ENCODE measurements around the gene ZNF610.
"Not testable (repeated sequence)": the region's sequence is repeated elsewhere in the genome, so short reads cannot be mapped to it uniquely, and the experiment has no call there.

The ZNF610 gene

GRCh38 chr19:52336117-52336790 is at the start of gene ZNF610:
TSS of gene ZNF610 (plus strand) at chr19:52336243. CDS start at chr19:52349173, 12,930 bp downstream.
- H3K9ac ChIP-seq (ENCODE audit: low read length) = peak within 1 kb of the TSS; percentile 84
- peaks cover 19% of the 10 kb centered on the region for H3K9me3 ChIP-seq (ENCODE audit: low read length)
- peak within 1 kb of the TSS; percentile 64 for H3K27ac ChIP-seq (ENCODE audit: low read depth, low read length)
- no peaks in the 10 kb centered on the region for H3K36me3 ChIP-seq (ENCODE audit: insufficient read depth, low read length)
- H3K4me1 ChIP-seq (ENCODE audit: insufficient read depth, low read length) = peaks cover 9% of the 10 kb centered on the region
- H3K27me3 ChIP-seq (ENCODE audit: control insufficient read depth in 1 of 2, insufficient read depth in 2 of 2, low read length in 2 of 2) = no peaks in the 10 kb centered on the region
- H3K4me3 ChIP-seq (ENCODE audit: low read depth in 1 of 2, low read length in 2 of 2) = peak within 1 kb of the TSS; percentile 72 to 80

GRCh38 chr19:52286256-52286655 is 49.8 kb upstream of the ZNF610 start:
- H3K9me3 ChIP-seq (ENCODE audit: low read length) = no peaks in the 10 kb centered on the region
- H3K27me3 ChIP-seq (ENCODE audit: control insufficient read depth in 1 of 2, insufficient read depth in 2 of 2, low read length in 2 of 2) = no peaks in the 10 kb centered on the region
- H3K36me3 ChIP-seq (ENCODE audit: insufficient read depth, low read length) = peaks cover 48% of the 10 kb centered on the region
- no peak overlapping the region for H3K9ac ChIP-seq (ENCODE audit: low read length)
- no peaks in the 10 kb centered on the region for H3K4me1 ChIP-seq (ENCODE audit: insufficient read depth, low read length)
- H3K27ac ChIP-seq (ENCODE audit: low read depth, low read length) = no peak overlapping the region
- no peak overlapping the region for H3K4me3 ChIP-seq (ENCODE audit: low read depth in 1 of 2, low read length in 2 of 2)

GRCh38 chr19:52291781-52292180 is 44.3 kb upstream of the ZNF610 start:
- no peak overlapping the region for H3K9ac ChIP-seq (ENCODE audit: low read length)
- H3K4me1 ChIP-seq (ENCODE audit: insufficient read depth, low read length) = no peaks in the 10 kb centered on the region
- peaks cover 15% of the 10 kb centered on the region for H3K36me3 ChIP-seq (ENCODE audit: insufficient read depth, low read length)
- H3K4me3 ChIP-seq (ENCODE audit: low read depth in 1 of 2, low read length in 2 of 2) = no peak overlapping the region
- H3K27me3 ChIP-seq (ENCODE audit: control insufficient read depth in 1 of 2, insufficient read depth in 2 of 2, low read length in 2 of 2) = no peaks in the 10 kb centered on the region
- no peak overlapping the region for H3K27ac ChIP-seq (ENCODE audit: low read depth, low read length)
- no peaks in the 10 kb centered on the region for H3K9me3 ChIP-seq (ENCODE audit: low read length)

GRCh38 chr19:52292946-52293345 is 43.1 kb upstream of the ZNF610 start:
- H3K36me3 ChIP-seq (ENCODE audit: insufficient read depth, low read length) = peaks cover 15% of the 10 kb centered on the region

GRCh38 chr19:52296400-52296772 is 39.7 kb upstream of the ZNF610 start:
- Histone ChIP-seq H3K27me3 (ENCODE audit: control insufficient read depth in 1 of 2, insufficient read depth in 2 of 2, low read length in 2 of 2) (no peaks in the 10 kb centered on the region), H3K4me1 (ENCODE audit: insufficient read depth, low read length) (peaks cover 6% of the 10 kb centered on the region), H3K4me3 (ENCODE audit: low read depth in 1 of 2, low read length in 2 of 2) (peak overlapping the region; percentile 50 to 81), H3K27ac (ENCODE audit: low read depth, low read length) (peak overlapping the region; percentile 40), H3K36me3 (ENCODE audit: insufficient read depth, low read length) (peaks cover 12% of the 10 kb centered on the region), H3K9ac (ENCODE audit: low read length) (peak overlapping the region; percentile 49), H3K9me3 (ENCODE audit: low read length) (peaks cover 6% of the 10 kb centered on the region)

More at GRCh38 chr19:52292946-52293345, 43.1 kb upstream of the ZNF610 start:
- H3K27me3 ChIP-seq (ENCODE audit: control insufficient read depth in 1 of 2, insufficient read depth in 2 of 2, low read length in 2 of 2); H3K9ac ChIP-seq (ENCODE audit: low read length); H3K4me3 ChIP-seq (ENCODE audit: low read depth in 1 of 2, low read length in 2 of 2); H3K9me3 ChIP-seq (ENCODE audit: low read length); H3K4me1 ChIP-seq (ENCODE audit: insufficient read depth, low read length); H3K27ac ChIP-seq (ENCODE audit: low read depth, low read length): not testable (repeated sequence)

- H3K4me3 ChIP-seq (ENCODE audit: low read depth in 1 of 2, low read length in 2 of 2) = peak within 1 kb of the TSS; percentile 92 to 99
- no peaks in the 10 kb centered on the region for H3K27me3 ChIP-seq (ENCODE audit: control insufficient read depth in 1 of 2, insufficient read depth in 2 of 2, low read length in 2 of 2)
- H3K4me1 ChIP-seq (ENCODE audit: insufficient read depth, low read length) = peaks cover 6% of the 10 kb centered on the region
- peak within 1 kb of the TSS; percentile 72 for H3K27ac ChIP-seq (ENCODE audit: low read depth, low read length)
- H3K36me3 ChIP-seq (ENCODE audit: insufficient read depth, low read length) = peaks cover 18% of the 10 kb centered on the region
- peak within 1 kb of the TSS; percentile 78 for H3K9ac ChIP-seq (ENCODE audit: low read length)
- H3K9me3 ChIP-seq (ENCODE audit: low read length) = peaks cover 6% of the 10 kb centered on the region
These were observed 39.1 kb upstream of the ZNF610 start, which contains the start of gene ZNF480 for GRCh38 chr19:52296773-52297600. TSS of gene ZNF480 (plus strand) at chr19:52297169. CDS start at chr19:52300413, 3,244 bp downstream.

- H3K9me3 ChIP-seq (ENCODE audit: low read length) = peaks cover 12% of the 10 kb centered on the region
- no peaks in the 10 kb centered on the region for H3K27me3 ChIP-seq (ENCODE audit: control insufficient read depth in 1 of 2, insufficient read depth in 2 of 2, low read length in 2 of 2)
- peaks cover 25% of the 10 kb centered on the region for H3K36me3 ChIP-seq (ENCODE audit: insufficient read depth, low read length)
- peak overlapping the region; percentile 72 for H3K27ac ChIP-seq (ENCODE audit: low read depth, low read length)
- H3K9ac ChIP-seq (ENCODE audit: low read length) = peak overlapping the region; percentile 78
- peak overlapping the region; percentile 92 to 99 for H3K4me3 ChIP-seq (ENCODE audit: low read depth in 1 of 2, low read length in 2 of 2)
- H3K4me1 ChIP-seq (ENCODE audit: insufficient read depth, low read length) = peaks cover 6% of the 10 kb centered on the region
These were observed 38.3 kb upstream of the ZNF610 start for GRCh38 chr19:52297601-52298364.

- Histone ChIP-seq H3K27me3 (ENCODE audit: control insufficient read depth in 1 of 2, insufficient read depth in 2 of 2, low read length in 2 of 2) (no peaks in the 10 kb centered on the region), H3K9ac (ENCODE audit: low read length) (no peak overlapping the region), H3K36me3 (ENCODE audit: insufficient read depth, low read length) (peaks cover 32% of the 10 kb centered on the region), H3K4me3 (ENCODE audit: low read depth in 1 of 2, low read length in 2 of 2) (peak overlapping the region in 1 of 2 donors; percentile 32), H3K9me3 (ENCODE audit: low read length) (peaks cover 54% of the 10 kb centered on the region), H3K27ac (ENCODE audit: low read depth, low read length) (no peak overlapping the region), H3K4me1 (ENCODE audit: insufficient read depth, low read length) (no peaks in the 10 kb centered on the region)
These were observed 28.8 kb upstream of the ZNF610 start for GRCh38 chr19:52307275-52307674.

DNA sequence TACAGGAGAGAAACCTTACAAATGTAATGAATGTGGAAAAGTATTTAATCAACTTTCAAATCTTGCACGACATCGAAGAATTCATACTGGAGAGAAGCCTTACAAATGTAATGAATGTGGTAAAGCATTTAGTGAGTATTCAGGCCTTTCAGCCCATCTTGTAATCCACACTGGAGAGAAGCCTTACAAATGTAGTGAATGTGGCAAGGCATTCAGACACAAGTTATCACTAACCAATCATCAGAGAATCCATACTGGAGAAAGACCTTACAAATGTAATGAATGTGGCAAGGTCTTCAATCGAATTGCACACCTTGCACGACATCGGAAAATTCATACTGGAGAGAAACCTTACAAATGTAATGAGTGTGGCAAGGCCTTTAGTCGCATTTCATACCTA is 13.6 kb upstream of the ZNF610 start:
- H3K27me3 ChIP-seq (ENCODE audit: control insufficient read depth in 1 of 2, insufficient read depth in 2 of 2, low read length in 2 of 2) = no peaks in the 10 kb centered on the region
- H3K27ac ChIP-seq (ENCODE audit: low read depth, low read length) = no peak overlapping the region
- peaks cover 78% of the 10 kb centered on the region for H3K9me3 ChIP-seq (ENCODE audit: low read length)
- no peaks in the 10 kb centered on the region for H3K4me1 ChIP-seq (ENCODE audit: insufficient read depth, low read length)
- H3K4me3 ChIP-seq (ENCODE audit: low read depth in 1 of 2, low read length in 2 of 2) = peak overlapping the region in 1 of 2 donors; percentile 42
- no peak overlapping the region for H3K9ac ChIP-seq (ENCODE audit: low read length)
- H3K36me3 ChIP-seq (ENCODE audit: insufficient read depth, low read length) = peaks cover 45% of the 10 kb centered on the region

DNA sequence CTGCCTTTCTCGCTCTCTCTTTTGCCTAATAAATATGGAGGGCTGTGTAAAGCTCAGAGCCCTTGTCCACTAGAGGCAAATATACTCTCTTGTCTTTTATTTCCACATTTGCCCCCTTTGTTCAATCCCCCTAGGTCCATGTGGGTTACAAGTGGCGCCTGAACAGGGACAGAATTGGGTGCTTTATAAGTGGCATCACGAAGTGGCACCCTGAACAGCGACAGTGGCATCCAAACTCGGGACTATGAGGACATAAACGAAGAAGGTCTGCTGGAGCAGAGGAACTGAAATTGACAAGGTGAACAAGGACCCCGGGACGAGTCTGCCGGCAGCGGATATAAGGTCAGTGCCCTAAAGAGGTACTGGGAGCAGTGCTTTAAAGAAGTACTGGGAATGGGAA is 4.3 kb upstream of the ZNF610 start:
- Histone ChIP-seq H3K27ac (ENCODE audit: low read depth, low read length) (no peak overlapping the region), H3K9ac (ENCODE audit: low read length) (no peak overlapping the region), H3K9me3 (ENCODE audit: low read length) (peaks cover 31% of the 10 kb centered on the region), H3K4me1 (ENCODE audit: insufficient read depth, low read length) (peaks cover 2% of the 10 kb centered on the region), H3K4me3 (ENCODE audit: low read depth in 1 of 2, low read length in 2 of 2) (peak overlapping the region in 1 of 2 donors; percentile 26), H3K27me3 (ENCODE audit: control insufficient read depth in 1 of 2, insufficient read depth in 2 of 2, low read length in 2 of 2) (no peaks in the 10 kb centered on the region), H3K36me3 (ENCODE audit: insufficient read depth, low read length) (no peaks in the 10 kb centered on the region)

GRCh38 chr19:52335768-52336116 is 301 bp upstream of the ZNF610 start:
- H3K27me3 ChIP-seq (ENCODE audit: control insufficient read depth in 1 of 2, insufficient read depth in 2 of 2, low read length in 2 of 2) = no peaks in the 10 kb centered on the region
- H3K36me3 ChIP-seq (ENCODE audit: insufficient read depth, low read length) = no peaks in the 10 kb centered on the region
- H3K9ac ChIP-seq (ENCODE audit: low read length) = no peak overlapping the region
- H3K4me3 ChIP-seq (ENCODE audit: low read depth in 1 of 2, low read length in 2 of 2) = peak overlapping the region; percentile 72 to 80
- H3K4me1 ChIP-seq (ENCODE audit: insufficient read depth, low read length) = peaks cover 9% of the 10 kb centered on the region
- H3K9me3 ChIP-seq (ENCODE audit: low read length) = peaks cover 24% of the 10 kb centered on the region
- H3K27ac ChIP-seq (ENCODE audit: low read depth, low read length) = no peak overlapping the region
